Measurements from ENCODE around the gene GPC5.

The GPC5 gene

DNA sequence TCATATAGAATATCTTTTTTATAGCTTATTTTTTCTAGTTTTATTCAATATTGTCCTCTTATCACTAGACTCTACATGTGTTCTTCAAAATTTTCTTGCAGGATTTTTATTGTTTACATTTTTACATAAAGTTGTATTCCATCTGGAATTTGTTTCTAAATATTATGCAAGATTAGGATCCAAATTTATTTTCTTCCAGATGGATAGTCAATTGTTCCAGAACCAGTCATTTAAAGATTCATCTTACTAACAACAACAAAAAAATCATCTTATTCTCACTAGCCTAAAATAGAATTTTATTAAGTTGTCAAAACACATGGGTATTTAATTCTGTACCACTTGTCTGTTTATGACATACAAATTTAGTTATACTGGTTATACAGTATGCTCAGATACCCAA is 1437.8 kb downstream of the GPC5 start:
- Histone ChIP-seq H3K4me1 (ENCODE audit: low read length) (no peaks in the 10 kb centered on the region), H3K9me3 (ENCODE audit: insufficient read depth, low read length) (no peaks in the 10 kb centered on the region), H4K20me1 (ENCODE audit: insufficient read depth, low read length) (no peaks in the 10 kb centered on the region), H3K27me3 (ENCODE audit: low read depth, low read length) (no peaks in the 10 kb centered on the region), H2AFZ (ENCODE audit: low read depth, low read length) (no peak overlapping the region), H3K4me3 (ENCODE audit: low read length) (no peak overlapping the region), H3K36me3 (replicated peaks; ENCODE audit: low read depth, low read length) (no peaks in the 10 kb centered on the region), H3K27ac (ENCODE audit: low read length) (no peak overlapping the region), H3K4me2 (ENCODE audit: low read length) (no peak overlapping the region), H3K9ac (ENCODE audit: low read length) (no peak overlapping the region), H3K79me2 (ENCODE audit: low read length) (no peaks in the 10 kb centered on the region)
- TF ChIP-seq, protein P1, sequence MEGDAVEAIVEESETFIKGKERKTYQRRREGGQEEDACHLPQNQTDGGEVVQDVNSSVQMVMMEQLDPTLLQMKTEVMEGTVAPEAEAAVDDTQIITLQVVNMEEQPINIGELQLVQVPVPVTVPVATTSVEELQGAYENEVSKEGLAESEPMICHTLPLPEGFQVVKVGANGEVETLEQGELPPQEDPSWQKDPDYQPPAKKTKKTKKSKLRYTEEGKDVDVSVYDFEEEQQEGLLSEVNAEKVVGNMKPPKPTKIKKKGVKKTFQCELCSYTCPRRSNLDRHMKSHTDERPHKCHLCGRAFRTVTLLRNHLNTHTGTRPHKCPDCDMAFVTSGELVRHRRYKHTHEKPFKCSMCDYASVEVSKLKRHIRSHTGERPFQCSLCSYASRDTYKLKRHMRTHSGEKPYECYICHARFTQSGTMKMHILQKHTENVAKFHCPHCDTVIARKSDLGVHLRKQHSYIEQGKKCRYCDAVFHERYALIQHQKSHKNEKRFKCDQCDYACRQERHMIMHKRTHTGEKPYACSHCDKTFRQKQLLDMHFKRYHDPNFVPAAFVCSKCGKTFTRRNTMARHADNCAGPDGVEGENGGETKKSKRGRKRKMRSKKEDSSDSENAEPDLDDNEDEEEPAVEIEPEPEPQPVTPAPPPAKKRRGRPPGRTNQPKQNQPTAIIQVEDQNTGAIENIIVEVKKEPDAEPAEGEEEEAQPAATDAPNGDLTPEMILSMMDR (IDR thresholded peaks at IDR 0.05; ENCODE audit: low read depth, low read length): no peak
- no peak for TF ChIP-seq EZH2phosphoT487 (IDR thresholded peaks at IDR 0.05; ENCODE audit: low read depth)

- Histone ChIP-seq H3K4me1 (ENCODE audit: low read length) (no peaks in the 10 kb centered on the region), H3K79me2 (ENCODE audit: low read length) (no peaks in the 10 kb centered on the region), H3K4me3 (ENCODE audit: low read length) (no peak overlapping the region), H3K9me3 (ENCODE audit: insufficient read depth, low read length) (no peaks in the 10 kb centered on the region), H3K9ac (ENCODE audit: low read length) (no peak overlapping the region), H4K20me1 (ENCODE audit: insufficient read depth, low read length) (no peaks in the 10 kb centered on the region), H3K36me3 (replicated peaks; ENCODE audit: low read depth, low read length) (no peaks in the 10 kb centered on the region), H2AFZ (ENCODE audit: low read depth, low read length) (no peak overlapping the region), H3K27me3 (ENCODE audit: low read depth, low read length) (no peaks in the 10 kb centered on the region), H3K27ac (ENCODE audit: low read length) (no peak overlapping the region), H3K4me2 (ENCODE audit: low read length) (no peak overlapping the region)
- TF ChIP-seq, protein P1 (IDR thresholded peaks at IDR 0.05; ENCODE audit: low read depth, low read length): no peak
- no peak for TF ChIP-seq EZH2phosphoT487 (IDR thresholded peaks at IDR 0.05; ENCODE audit: low read depth)
These were observed 1440.4 kb downstream of the GPC5 start for GRCh38 chr13:92838786-92839185.

- no peaks in the 10 kb centered on the region for H3K27me3 ChIP-seq (ENCODE audit: low read depth, low read length)
- H3K9me3 ChIP-seq (ENCODE audit: insufficient read depth, low read length): no peaks in the 10 kb centered on the region
- H3K9ac ChIP-seq (ENCODE audit: low read length): no peak overlapping the region
- H3K4me3 ChIP-seq (ENCODE audit: low read length): no peak overlapping the region
- no peak overlapping the region for H2AFZ ChIP-seq (ENCODE audit: low read depth, low read length)
- no peak overlapping the region for H3K27ac ChIP-seq (ENCODE audit: low read length)
- TF ChIP-seq EZH2phosphoT487 (IDR thresholded peaks at IDR 0.05; ENCODE audit: low read depth): no peak
- TF ChIP-seq, protein P1 (IDR thresholded peaks at IDR 0.05; ENCODE audit: low read depth, low read length): no peak
- no peaks in the 10 kb centered on the region for H3K79me2 ChIP-seq (ENCODE audit: low read length)
- no peaks in the 10 kb centered on the region for H3K4me1 ChIP-seq (ENCODE audit: low read length)
- no peaks in the 10 kb centered on the region for H3K36me3 ChIP-seq (replicated peaks; ENCODE audit: low read depth, low read length)
- no peaks in the 10 kb centered on the region for H4K20me1 ChIP-seq (ENCODE audit: insufficient read depth, low read length)
- H3K4me2 ChIP-seq (ENCODE audit: low read length): no peak overlapping the region
These were observed 1443.7 kb downstream of the GPC5 start for GRCh38 chr13:92842145-92842544.

GRCh38 chr13:92843549-92843948 is 1445.1 kb downstream of the GPC5 start:
- Histone ChIP-seq H3K4me3 (ENCODE audit: low read length) (no peak overlapping the region), H3K4me2 (ENCODE audit: low read length) (no peak overlapping the region), H3K9me3 (ENCODE audit: insufficient read depth, low read length) (no peaks in the 10 kb centered on the region), H4K20me1 (ENCODE audit: insufficient read depth, low read length) (no peaks in the 10 kb centered on the region), H3K36me3 (replicated peaks; ENCODE audit: low read depth, low read length) (no peaks in the 10 kb centered on the region), H3K27ac (ENCODE audit: low read length) (no peak overlapping the region), H3K9ac (ENCODE audit: low read length) (no peak overlapping the region), H3K4me1 (ENCODE audit: low read length) (no peaks in the 10 kb centered on the region), H3K27me3 (ENCODE audit: low read depth, low read length) (no peaks in the 10 kb centered on the region), H2AFZ (ENCODE audit: low read depth, low read length) (no peak overlapping the region), H3K79me2 (ENCODE audit: low read length) (no peaks in the 10 kb centered on the region)
- TF ChIP-seq, protein P1 (IDR thresholded peaks at IDR 0.05; ENCODE audit: low read depth, low read length): no peak
- no peak for TF ChIP-seq EZH2phosphoT487 (IDR thresholded peaks at IDR 0.05; ENCODE audit: low read depth)

All from OCI-LY3 (cell line).